ENCODE results near the gene PADI1. TPM values are rescaled to one million over a fixed set of nuclear protein-coding genes. Genes with fewer than 3 reads are reported as not detected.

The PADI1 gene
- total RNA-seq, 1 experiment from 2014 or later, result 0.37 TPM

DNA sequence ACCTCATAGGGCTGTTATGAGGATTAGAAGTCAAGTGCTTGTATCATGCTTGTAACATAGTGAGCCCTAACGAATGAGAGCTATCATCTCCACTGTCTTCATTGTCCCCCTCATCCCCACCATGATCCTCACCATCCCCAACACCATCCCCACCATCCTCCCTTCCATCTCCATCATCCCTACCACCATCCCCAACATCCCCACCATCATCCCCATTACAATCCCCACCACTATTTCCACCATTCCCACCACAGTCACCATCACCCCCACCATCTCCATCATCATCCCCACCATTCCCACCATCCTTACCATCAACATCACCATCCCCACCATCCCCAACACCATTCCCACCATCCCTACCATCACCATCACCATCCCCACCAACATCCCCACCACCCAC, 39.1 kb upstream of the PADI1 start:
- ChIA-PET POLR2A (no interaction called here), CTCF (no interaction called here), RAD21 (ENCODE audit: low non-redundant PET in 1 of 2, low total read pairs in 2 of 2, uncharacterized antibody in 2 of 2, unreplicated experiment in 2 of 2) (no interaction called here)
- no peaks in the 10 kb centered on the region for H3K79me2 ChIP-seq (ENCODE audit: insufficient read depth, low read length)
- no TSS peak for BruUV-seq (replicated peaks)
- DNase-seq (ENCODE audit: low read depth, low spot score) (no peak), ATAC-seq (no peak)
- no peak overlapping the region for H3K27ac ChIP-seq (ENCODE audit: low read depth, low read length)
- no peak overlapping the region for H3K4me3 ChIP-seq (replicated peaks in 1 of 2; ENCODE audit: low read depth in 1 of 2, low read length in 2 of 2)
- no peak overlapping the region for H3K9ac ChIP-seq (ENCODE audit: low read length)
- no peaks in the 10 kb centered on the region for H3K9me2 ChIP-seq (ENCODE audit: insufficient read depth)
- intact Hi-C loops (cut with micrococcal nuclease), result no loop called here
- TF ChIP-seq ATF3 (IDR thresholded peaks at IDR 0.05) (no peak), POLR2AphosphoS5 (IDR thresholded peaks at IDR 0.05; ENCODE audit: low read depth, low read length) (no peak), ZBTB33 (IDR thresholded peaks at IDR 0.05; ENCODE audit: extremely low read depth, insufficient replicate concordance, low read length) (no peak), CTCF (IDR thresholded peaks at IDR 0.05 in 2 of 3, conservative IDR thresholded peaks at IDR 0.05 in 1 of 3; ENCODE audit: borderline replicate concordance in 1 of 3, insufficient read depth in 1 of 3, low read depth in 2 of 3, low read length in 2 of 3) (no peak), SP1 (IDR thresholded peaks at IDR 0.05; ENCODE audit: low read depth) (no peak), CEBPB (IDR thresholded peaks at IDR 0.05; ENCODE audit: low read depth) (no peak), ELF1 (IDR thresholded peaks at IDR 0.05; ENCODE audit: borderline replicate concordance, low read depth) (no peak), MAX (IDR thresholded peaks at IDR 0.05) (no peak)
- no peak overlapping the region for H3K4me2 ChIP-seq (ENCODE audit: low read length)
- no peaks in the 10 kb centered on the region for H4K20me1 ChIP-seq (ENCODE audit: insufficient read depth)
- no peaks in the 10 kb centered on the region for H3K27me3 ChIP-seq (ENCODE audit: insufficient read depth, low read length)
- H2AFZ ChIP-seq (ENCODE audit: low read depth, low read length, poor library complexity, severe bottlenecking), result no peak overlapping the region
- H3K9me3 ChIP-seq (ENCODE audit: control insufficient read depth in 1 of 2, insufficient read depth in 1 of 2, low read depth in 1 of 2, low read length in 2 of 2), result no peaks in the 10 kb centered on the region
- H3K4me1 ChIP-seq (ENCODE audit: control insufficient read depth in 1 of 2, insufficient read depth in 2 of 2, low read length in 2 of 2), result peaks cover 20 to 29% of the 10 kb centered on the region in 2 experiments
- no peaks in the 10 kb centered on the region for H3K36me3 ChIP-seq (ENCODE audit: control insufficient read depth in 1 of 2, insufficient read depth in 2 of 2, low read length in 2 of 2)
